GM21515 (cell line): ENCODE data around the gene NOLC1.

Source experiments
- ATAC-seq: cut with Tn5 transposase; IDR thresholded peaks from one replicate; pipeline ENCODE4 v1.9.1; 2021; ENCODE audit not compliant: unreplicated experiment

Gene NOLC1

GRCh38 chr10:102121739-102122372 is 30.3 kb upstream of the NOLC1 start:
- ATAC-seq: no peak

- ATAC-seq: no peak
These were observed 29.7 kb upstream of the NOLC1 start for GRCh38 chr10:102122450-102122849.

- ATAC-seq: no peak
These were observed 29.0 kb upstream of the NOLC1 start for GRCh38 chr10:102123223-102123622.

GRCh38 chr10:102131286-102132170 is 20.7 kb upstream of the NOLC1 start:
- ATAC-seq: no peak

- no peak for ATAC-seq
These were observed 20.0 kb upstream of the NOLC1 start for GRCh38 chr10:102132193-102132562.

GRCh38 chr10:102132563-102133372 is 19.4 kb upstream of the NOLC1 start, which contains the start of gene PPRC1:
TSS of gene PPRC1 (plus strand) at chr10:102133040. CDS start at chr10:102133069, 29 bp downstream.
- peak; percentile 93 for ATAC-seq

- no peak for ATAC-seq
These were observed 18.6 kb upstream of the NOLC1 start for GRCh38 chr10:102133373-102134195.

GRCh38 chr10:102134416-102134815 is 17.8 kb upstream of the NOLC1 start:
- no peak for ATAC-seq

GRCh38 chr10:102135956-102136526 is 16.1 kb upstream of the NOLC1 start:
- no peak for ATAC-seq

- ATAC-seq: no peak
These were observed 12.7 kb upstream of the NOLC1 start for GRCh38 chr10:102139281-102140110.

- no peak for ATAC-seq
These were observed 12.0 kb upstream of the NOLC1 start for GRCh38 chr10:102140218-102140617.

- no peak for ATAC-seq
These were observed 11.2 kb upstream of the NOLC1 start for GRCh38 chr10:102140913-102141540.

GRCh38 chr10:102141583-102142107 is 10.5 kb upstream of the NOLC1 start:
- no peak for ATAC-seq

- no peak for ATAC-seq
These were observed 5.2 kb upstream of the NOLC1 start for GRCh38 chr10:102146971-102147428.

- no peak for ATAC-seq
These were observed 4.6 kb upstream of the NOLC1 start for GRCh38 chr10:102147561-102147960.

- no peak for ATAC-seq
These were observed 3.9 kb upstream of the NOLC1 start for GRCh38 chr10:102148275-102148674.

GRCh38 chr10:102150970-102151773 is 1.0 kb upstream of the NOLC1 start:
- ATAC-seq: no peak

GRCh38 chr10:102152545-102152890 is 329 bp downstream of the NOLC1 start:
- peak; percentile 20 for ATAC-seq
